Measurements from ENCODE around the gene MCM6. TPM values are rescaled to one million over a fixed set of nuclear protein-coding genes. Genes with fewer than 3 reads are reported as not detected.

MCM6 gene
- total RNA-seq, 1 experiment from 2014 or later: 39.9 TPM

- peak; percentile 29 for DNase-seq
These were observed 84.6 kb downstream of the MCM6 start for GRCh38 chr2:135791418-135792190.

GRCh38 chr2:135790423-135790822, 85.8 kb downstream of the MCM6 start:
- no peak overlapping the region for H3K27ac ChIP-seq (ENCODE audit: low read length)
- H3K9ac ChIP-seq (ENCODE audit: low read length): no peak overlapping the region
- ChIA-PET POLR2A (ENCODE audit: unreplicated experiment) (no interaction called here), CTCF (no interaction called here)
- H2AFZ ChIP-seq (ENCODE audit: low read length): no peak overlapping the region
- DNase-seq: no peak
- no peaks in the 10 kb centered on the region for H3K79me2 ChIP-seq (ENCODE audit: low read length)
- TF ChIP-seq EZH2 (IDR thresholded peaks at IDR 0.05; ENCODE audit: low read length, unreplicated experiment): no peak
- H3K36me3 ChIP-seq (ENCODE audit: low read depth, low read length): peaks cover 7% of the 10 kb centered on the region
- H3K9me2 ChIP-seq (replicated peaks; ENCODE audit: low read length): no peaks in the 10 kb centered on the region
- H3K9me3 ChIP-seq (ENCODE audit: low read length): no peaks in the 10 kb centered on the region
- intact Hi-C loops (cut with micrococcal nuclease): no loop called here
- H3F3A ChIP-seq (ENCODE audit: low read length, unreplicated experiment): no peaks in the 10 kb centered on the region
- H3K4me2 ChIP-seq (ENCODE audit: low read length): no peak overlapping the region
- H4K20me1 ChIP-seq (ENCODE audit: low read length): no peaks in the 10 kb centered on the region
- no peak overlapping the region for H3K4me3 ChIP-seq (ENCODE audit: low read length)
- H3K4me1 ChIP-seq (ENCODE audit: insufficient read depth, low read length): peaks cover 9% of the 10 kb centered on the region; the same call in 1 of the 2 replicates
- BruUV-seq (replicated peaks): no TSS peak
- no peaks in the 10 kb centered on the region for H3K27me3 ChIP-seq (ENCODE audit: low read length)
- ATAC-seq: no peak

More at GRCh38 chr2:135791418-135792190, 84.6 kb downstream of the MCM6 start:
- intact Hi-C loops (cut with micrococcal nuclease): no loop called here
- ChIA-PET CTCF (no interaction called here), POLR2A (ENCODE audit: unreplicated experiment) (no interaction called here)
- H3K4me3 ChIP-seq (ENCODE audit: low read length): no peak overlapping the region
- H3K27me3 ChIP-seq (ENCODE audit: low read length): no peaks in the 10 kb centered on the region
- no peak for ATAC-seq
- H3K9ac ChIP-seq (ENCODE audit: low read length): no peak overlapping the region
- no peaks in the 10 kb centered on the region for H4K20me1 ChIP-seq (ENCODE audit: low read length)
- H3K27ac ChIP-seq (ENCODE audit: low read length): no peak overlapping the region
- H3F3A ChIP-seq (ENCODE audit: low read length, unreplicated experiment): no peaks in the 10 kb centered on the region
- peaks cover 5% of the 10 kb centered on the region; the same call in 1 of the 2 replicates for H3K4me1 ChIP-seq (ENCODE audit: insufficient read depth, low read length)
- TF ChIP-seq EZH2 (IDR thresholded peaks at IDR 0.05; ENCODE audit: low read length, unreplicated experiment): no peak
- TF ChIP-seq CTCF (conservative IDR thresholded peaks at IDR 0.05; ENCODE audit: low read depth, low read length): no peak
- no peak for TF ChIP-seq EZH2phosphoT487 (IDR thresholded peaks at IDR 0.05; ENCODE audit: borderline replicate concordance, low read length)
- H3K79me2 ChIP-seq (ENCODE audit: low read length): no peaks in the 10 kb centered on the region
- no peaks in the 10 kb centered on the region for H3K36me3 ChIP-seq (ENCODE audit: low read depth, low read length)
- no TSS peak for BruUV-seq (replicated peaks)
- no peaks in the 10 kb centered on the region for H3K9me3 ChIP-seq (ENCODE audit: low read length)
- H2AFZ ChIP-seq (ENCODE audit: low read length): no peak overlapping the region
- no peak overlapping the region for H3K4me2 ChIP-seq (ENCODE audit: low read length)
- no peaks in the 10 kb centered on the region for H3K9me2 ChIP-seq (replicated peaks; ENCODE audit: low read length)

Other genes with a start within 250 kb of the MCM6 start
- gene UBXN4, start 134.6 kb downstream of the MCM6 start, total RNA-seq (2014; rRNA removed): 38.3 and 42.0 TPM in 2 replicates
- gene LCT, start 39.3 kb downstream of the MCM6 start, total RNA-seq (2014; rRNA removed): not detected in 2 replicates
- 56.7 and 78.6 TPM in 2 replicates for gene DARS1, start 109.2 kb upstream of the MCM6 start, total RNA-seq (2014; rRNA removed)
- gene CXCR4, start 241.7 kb upstream of the MCM6 start, total RNA-seq (2014; rRNA removed): 2.1 TPM in 1 of 2 replicates, not detected in the other

Measured in PC-3 (cell line).